Measurements from ENCODE around the gene ARL1.
"Not testable (repeated sequence)": the region's sequence is repeated elsewhere in the genome, so short reads cannot be mapped to it uniquely, and the experiment has no call there.

Gene ARL1

GRCh38 chr12:101407436-101408345 is at the start of gene ARL1:
ARL1 (minus strand) TSS chr12:101407772; CDS start chr12:101407645, 127 bp downstream.
- H3K9me3 ChIP-seq (ENCODE audit: control insufficient read depth, insufficient read depth, low read length) = no peaks in the 10 kb centered on the region
- H3K9ac ChIP-seq (ENCODE audit: low read depth, low read length) = peak within 1 kb of the TSS; percentile 97
- no peaks in the 10 kb centered on the region for H3K36me3 ChIP-seq (ENCODE audit: insufficient read depth, low read length)
- no peaks in the 10 kb centered on the region for H3K4me1 ChIP-seq (ENCODE audit: insufficient read depth, low read length)

DNA sequence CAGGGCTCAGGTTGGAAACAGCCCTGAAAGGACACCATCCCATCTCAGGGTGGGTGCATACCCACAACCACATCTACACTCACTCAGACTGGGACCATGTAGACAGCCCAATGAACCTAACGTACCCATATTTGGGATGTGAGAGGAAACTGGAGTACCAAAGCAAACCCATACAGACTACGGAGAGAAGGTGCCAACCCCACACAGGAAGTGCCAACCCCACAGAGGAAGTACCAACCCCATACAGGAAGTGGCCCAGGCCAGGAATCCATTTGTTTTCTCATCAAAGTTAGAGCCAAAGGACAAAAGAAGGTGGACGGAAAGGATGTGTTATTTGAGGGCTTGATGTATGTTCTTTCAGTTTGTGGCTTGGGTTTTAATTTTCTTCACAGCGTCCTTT is 48.1 kb upstream of the ARL1 start:
- no peaks in the 10 kb centered on the region for H3K36me3 ChIP-seq (ENCODE audit: insufficient read depth, low read length)

GRCh38 chr12:101441461-101442224 is 34.1 kb upstream of the ARL1 start:
- H3K4me1 ChIP-seq (ENCODE audit: insufficient read depth, low read length) = no peaks in the 10 kb centered on the region
- no peaks in the 10 kb centered on the region for H3K36me3 ChIP-seq (ENCODE audit: insufficient read depth, low read length)
- H3K9me3 ChIP-seq (ENCODE audit: control insufficient read depth, insufficient read depth, low read length) = no peaks in the 10 kb centered on the region
- H3K9ac ChIP-seq (ENCODE audit: low read depth, low read length) = no peak overlapping the region

More for the DNA sequence above, 48.1 kb upstream of the ARL1 start:
- Histone ChIP-seq H3K4me1 (ENCODE audit: insufficient read depth, low read length) (no peaks in the 10 kb centered on the region), H3K9me3 (ENCODE audit: control insufficient read depth, insufficient read depth, low read length) (no peaks in the 10 kb centered on the region), H3K9ac (ENCODE audit: low read depth, low read length) (no peak overlapping the region)

- no peaks in the 10 kb centered on the region for H3K4me1 ChIP-seq (ENCODE audit: insufficient read depth, low read length)
- H3K36me3 ChIP-seq (ENCODE audit: insufficient read depth, low read length) = no peaks in the 10 kb centered on the region
- no peaks in the 10 kb centered on the region for H3K9me3 ChIP-seq (ENCODE audit: control insufficient read depth, insufficient read depth, low read length)
- H3K9ac ChIP-seq (ENCODE audit: low read depth, low read length) = no peak overlapping the region
Measured at GRCh38 chr12:101439236-101439635, 31.7 kb upstream of the ARL1 start.

DNA sequence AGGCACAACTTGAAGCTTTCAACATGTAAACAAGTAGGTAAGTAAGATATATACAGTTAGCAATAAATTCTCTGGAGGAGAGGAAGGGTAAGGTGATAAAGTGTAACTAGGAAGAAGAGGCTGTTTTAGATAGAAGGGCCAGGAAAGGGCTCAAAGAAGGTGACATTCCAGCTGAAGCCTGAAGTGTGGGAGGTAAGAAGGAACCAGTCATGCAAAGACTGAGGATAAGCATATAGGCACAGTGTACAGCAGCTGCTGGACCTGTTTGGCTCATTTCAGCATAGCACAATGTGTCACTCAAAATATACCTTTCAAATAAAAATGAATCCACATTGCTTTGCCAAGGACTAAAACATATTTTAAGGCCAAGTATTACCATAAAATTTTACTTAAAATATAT is 28.6 kb upstream of the ARL1 start:
- Histone ChIP-seq H3K4me1 (ENCODE audit: insufficient read depth, low read length) (no peaks in the 10 kb centered on the region), H3K9me3 (ENCODE audit: control insufficient read depth, insufficient read depth, low read length) (no peaks in the 10 kb centered on the region), H3K36me3 (ENCODE audit: insufficient read depth, low read length) (no peaks in the 10 kb centered on the region), H3K9ac (ENCODE audit: low read depth, low read length) (no peak overlapping the region)

- no peaks in the 10 kb centered on the region for H3K36me3 ChIP-seq (ENCODE audit: insufficient read depth, low read length)
- no peak overlapping the region for H3K9ac ChIP-seq (ENCODE audit: low read depth, low read length)
- H3K4me1 ChIP-seq (ENCODE audit: insufficient read depth, low read length) = no peaks in the 10 kb centered on the region
- H3K9me3 ChIP-seq (ENCODE audit: control insufficient read depth, insufficient read depth, low read length) = no peaks in the 10 kb centered on the region
Measured at GRCh38 chr12:101430456-101430855, 22.9 kb upstream of the ARL1 start.

DNA sequence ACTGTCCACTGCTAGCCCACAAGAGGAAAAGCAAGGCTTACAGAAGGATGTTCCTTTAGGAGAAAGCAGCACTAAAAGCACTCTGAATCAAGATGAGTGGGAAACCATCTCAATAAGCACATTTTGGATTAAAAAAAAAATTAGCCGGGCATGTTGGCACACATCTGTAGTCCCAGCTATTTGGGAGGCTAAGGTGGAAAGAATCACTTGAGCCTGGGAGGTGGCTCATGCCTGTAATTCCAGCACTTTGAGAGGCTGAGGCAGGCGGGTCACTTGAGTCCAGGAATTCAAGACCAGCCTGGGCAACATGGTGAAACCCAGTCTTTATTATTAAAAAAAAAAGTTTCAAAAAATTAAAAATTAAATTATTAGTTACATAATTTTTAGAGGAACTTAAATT is 17.0 kb upstream of the ARL1 start:
- Histone ChIP-seq H3K4me1 (ENCODE audit: insufficient read depth, low read length) (no peaks in the 10 kb centered on the region), H3K9ac (ENCODE audit: low read depth, low read length) (no peak overlapping the region), H3K9me3 (ENCODE audit: control insufficient read depth, insufficient read depth, low read length) (no peaks in the 10 kb centered on the region), H3K36me3 (ENCODE audit: insufficient read depth, low read length) (no peaks in the 10 kb centered on the region)

DNA sequence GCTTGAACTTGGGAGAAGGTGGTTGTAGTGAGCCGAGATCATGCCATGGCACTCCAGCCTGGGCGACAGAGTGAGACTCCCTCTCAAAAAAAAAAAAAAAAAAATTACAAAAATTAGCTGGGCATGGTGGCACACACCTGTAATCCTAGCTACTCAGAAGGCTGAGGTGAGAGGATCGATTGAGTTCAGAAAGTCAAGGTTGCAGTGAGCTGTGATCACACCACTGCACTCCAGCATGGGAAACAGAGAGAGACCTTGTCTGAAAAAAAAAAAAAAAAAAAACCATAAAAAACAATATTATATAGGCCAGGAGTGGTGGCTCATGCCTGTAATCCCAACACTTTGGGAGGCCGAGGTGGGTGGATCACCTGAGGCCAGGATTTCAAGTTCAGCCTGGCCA is 14.5 kb upstream of the ARL1 start:
- H3K36me3 ChIP-seq (ENCODE audit: insufficient read depth, low read length); H3K4me1 ChIP-seq (ENCODE audit: insufficient read depth, low read length); H3K9me3 ChIP-seq (ENCODE audit: control insufficient read depth, insufficient read depth, low read length); H3K9ac ChIP-seq (ENCODE audit: low read depth, low read length): not testable (repeated sequence)

GRCh38 chr12:101415228-101415627 is 7.7 kb upstream of the ARL1 start:
- H3K9ac ChIP-seq (ENCODE audit: low read depth, low read length) = no peak overlapping the region
- H3K36me3 ChIP-seq (ENCODE audit: insufficient read depth, low read length) = no peaks in the 10 kb centered on the region
- no peaks in the 10 kb centered on the region for H3K4me1 ChIP-seq (ENCODE audit: insufficient read depth, low read length)
- H3K9me3 ChIP-seq (ENCODE audit: control insufficient read depth, insufficient read depth, low read length) = no peaks in the 10 kb centered on the region

DNA sequence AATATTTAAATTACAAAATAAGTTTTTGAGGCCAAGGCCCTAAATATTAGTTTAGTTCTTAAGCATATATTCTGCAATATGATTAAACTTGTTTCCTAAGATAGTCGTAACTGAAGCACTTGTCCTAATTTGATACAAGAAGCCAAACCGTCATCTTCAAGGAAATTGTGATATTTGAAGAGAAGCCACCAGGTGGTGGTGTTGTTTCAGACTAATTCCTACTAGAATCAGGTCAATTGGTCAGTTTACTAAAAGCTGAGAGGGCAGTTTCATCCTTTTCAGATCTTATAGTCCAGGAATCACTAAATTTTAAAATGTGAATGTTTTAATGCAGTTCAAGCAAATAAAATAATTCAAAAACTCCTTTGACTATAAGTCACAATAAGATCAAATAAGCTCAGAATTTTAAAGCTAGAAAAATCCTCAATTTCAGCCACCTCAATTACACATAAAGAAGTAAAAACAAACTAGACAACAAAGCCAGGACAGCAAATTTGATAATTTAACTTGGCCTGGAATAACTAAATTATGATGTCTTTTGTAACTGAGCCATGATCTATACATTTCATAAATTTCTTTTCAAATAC is 7.1 kb upstream of the ARL1 start:
- Histone ChIP-seq H3K4me1 (ENCODE audit: insufficient read depth, low read length) (no peaks in the 10 kb centered on the region), H3K36me3 (ENCODE audit: insufficient read depth, low read length) (no peaks in the 10 kb centered on the region), H3K9ac (ENCODE audit: low read depth, low read length) (no peak overlapping the region), H3K9me3 (ENCODE audit: control insufficient read depth, insufficient read depth, low read length) (no peaks in the 10 kb centered on the region)

DNA sequence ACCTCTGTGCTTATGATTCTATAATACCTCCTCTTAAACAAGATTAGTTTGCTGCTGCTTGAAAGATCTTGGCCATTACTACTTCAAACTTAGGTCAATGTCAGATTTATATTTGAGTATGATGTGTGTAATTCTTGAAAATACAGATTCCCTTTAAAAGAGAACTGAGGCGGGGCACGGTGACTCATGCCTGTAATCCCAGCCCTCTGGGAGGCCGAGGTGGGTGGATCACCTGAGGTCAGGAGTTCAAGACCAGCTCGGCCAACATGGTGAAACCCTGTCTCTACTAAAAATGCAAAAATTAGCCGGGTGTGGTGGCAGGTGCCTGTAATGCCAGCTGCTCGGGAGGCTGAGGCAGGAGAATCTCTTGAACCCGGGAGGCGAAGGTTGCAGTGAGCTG is 2.6 kb upstream of the ARL1 start:
- not testable (repeated sequence) for H3K36me3 ChIP-seq (ENCODE audit: insufficient read depth, low read length); H3K4me1 ChIP-seq (ENCODE audit: insufficient read depth, low read length); H3K9me3 ChIP-seq (ENCODE audit: control insufficient read depth, insufficient read depth, low read length); H3K9ac ChIP-seq (ENCODE audit: low read depth, low read length)

GRCh38 chr12:101407049-101407435 is 530 bp downstream of the ARL1 start:
- Histone ChIP-seq H3K4me1 (ENCODE audit: insufficient read depth, low read length) (no peaks in the 10 kb centered on the region), H3K36me3 (ENCODE audit: insufficient read depth, low read length) (no peaks in the 10 kb centered on the region), H3K9me3 (ENCODE audit: control insufficient read depth, insufficient read depth, low read length) (no peaks in the 10 kb centered on the region), H3K9ac (ENCODE audit: low read depth, low read length) (peak overlapping the region; percentile 97)

- not testable (repeated sequence) for H3K9me3 ChIP-seq (ENCODE audit: control insufficient read depth, insufficient read depth, low read length); H3K4me1 ChIP-seq (ENCODE audit: insufficient read depth, low read length); H3K9ac ChIP-seq (ENCODE audit: low read depth, low read length); H3K36me3 ChIP-seq (ENCODE audit: insufficient read depth, low read length)
Measured at GRCh38 chr12:101391181-101391580, 16.4 kb downstream of the ARL1 start.

- no peak overlapping the region for H3K9ac ChIP-seq (ENCODE audit: low read depth, low read length)
- H3K9me3 ChIP-seq (ENCODE audit: control insufficient read depth, insufficient read depth, low read length) = no peaks in the 10 kb centered on the region
- H3K36me3 ChIP-seq (ENCODE audit: insufficient read depth, low read length) = peaks cover 35% of the 10 kb centered on the region
- no peaks in the 10 kb centered on the region for H3K4me1 ChIP-seq (ENCODE audit: insufficient read depth, low read length)
Measured at GRCh38 chr12:101379149-101379548, 28.4 kb downstream of the ARL1 start.

GRCh38 chr12:101375573-101375972 is 32.0 kb downstream of the ARL1 start:
- peaks cover 33% of the 10 kb centered on the region for H3K36me3 ChIP-seq (ENCODE audit: insufficient read depth, low read length)

More at GRCh38 chr12:101375573-101375972, 32.0 kb downstream of the ARL1 start:
- Histone ChIP-seq H3K9ac (ENCODE audit: low read depth, low read length) (no peak overlapping the region), H3K9me3 (ENCODE audit: control insufficient read depth, insufficient read depth, low read length) (no peaks in the 10 kb centered on the region), H3K4me1 (ENCODE audit: insufficient read depth, low read length) (no peaks in the 10 kb centered on the region)

Data from ES-I3 (cell line).